Activated CD8-positive, alpha-beta T cell treated with anti-CD3 and anti-CD28 coated beads, Interleukin-2, amount 10 ng/mL, durations not matched to agents 7 days and 5 days (primary cell): Measurements from ENCODE around the gene IQCE. TPM values are rescaled to one million over a fixed set of nuclear protein-coding genes. Genes with fewer than 3 reads are reported as not detected.

Experiments used
- ATAC-seq: fragments of 150-1000 bp; cut with Tn5 transposase; one replicate; pipeline ENCODE4 v1.10.0; 2021; ENCODE audit warnings: moderate library complexity
- CTCF ChIA-PET: fragments of 350-600 bp; sonication (Branson Sonifier 250); formaldehyde crosslinking; loops from one replicate; lab custom pipeline; 2021; ENCODE audit warnings: antibody characterized with exemption; lab: Charles Lee
- POLR2A ChIA-PET: fragments of 350-600 bp; sonication (Branson Sonifier 250); formaldehyde crosslinking; loops from one replicate; lab custom pipeline; 2021; ENCODE audit warnings: antibody characterized with exemption; lab: Charles Lee
- DNase-seq: peaks from one replicate; pipeline ENCODE4 v3.0.0-alpha.2; 2020
- H3K27ac Mint-ChIP-seq: one replicate; pipeline ENCODE4 v1.8.0; 2021; ENCODE audit warnings: mild to moderate bottlenecking, mixed read lengths
- H3K27me3 Mint-ChIP-seq: one replicate; pipeline ENCODE4 v1.8.0; 2021; ENCODE audit warnings: low read depth, mixed read lengths
- H3K36me3 Mint-ChIP-seq: one replicate; pipeline ENCODE4 v1.8.0; 2021; ENCODE audit warnings: low read depth, mixed read lengths
- H3K4me1 Mint-ChIP-seq: one replicate; pipeline ENCODE4 v1.8.0; 2021; ENCODE audit warnings: low read depth, mixed read lengths
- H3K4me3 Mint-ChIP-seq: one replicate; pipeline ENCODE4 v1.8.0; 2021; ENCODE audit warnings: mild to moderate bottlenecking, mixed read lengths
- H3K9me3 Mint-ChIP-seq: one replicate; pipeline ENCODE4 v1.8.0; 2022; ENCODE audit warnings: mixed read lengths; ENCODE audit not compliant: insufficient read depth
- microRNA-seq: library from miRNA; unstranded; fragments of <30 nt; microRNA quantifications from one replicate; pipeline ENCODE4 v1.2.0, GENCODE V29; 2022
- total RNA-seq, 2 experiments: library from RNA; stranded (reverse); gene quantifications; one replicate each; pipeline ENCODE4 v1.2.3, GENCODE V29; 2021

IQCE gene
- total RNA-seq, 2 experiments from 2014 or later: 11.6 to 12.4 TPM

DNA sequence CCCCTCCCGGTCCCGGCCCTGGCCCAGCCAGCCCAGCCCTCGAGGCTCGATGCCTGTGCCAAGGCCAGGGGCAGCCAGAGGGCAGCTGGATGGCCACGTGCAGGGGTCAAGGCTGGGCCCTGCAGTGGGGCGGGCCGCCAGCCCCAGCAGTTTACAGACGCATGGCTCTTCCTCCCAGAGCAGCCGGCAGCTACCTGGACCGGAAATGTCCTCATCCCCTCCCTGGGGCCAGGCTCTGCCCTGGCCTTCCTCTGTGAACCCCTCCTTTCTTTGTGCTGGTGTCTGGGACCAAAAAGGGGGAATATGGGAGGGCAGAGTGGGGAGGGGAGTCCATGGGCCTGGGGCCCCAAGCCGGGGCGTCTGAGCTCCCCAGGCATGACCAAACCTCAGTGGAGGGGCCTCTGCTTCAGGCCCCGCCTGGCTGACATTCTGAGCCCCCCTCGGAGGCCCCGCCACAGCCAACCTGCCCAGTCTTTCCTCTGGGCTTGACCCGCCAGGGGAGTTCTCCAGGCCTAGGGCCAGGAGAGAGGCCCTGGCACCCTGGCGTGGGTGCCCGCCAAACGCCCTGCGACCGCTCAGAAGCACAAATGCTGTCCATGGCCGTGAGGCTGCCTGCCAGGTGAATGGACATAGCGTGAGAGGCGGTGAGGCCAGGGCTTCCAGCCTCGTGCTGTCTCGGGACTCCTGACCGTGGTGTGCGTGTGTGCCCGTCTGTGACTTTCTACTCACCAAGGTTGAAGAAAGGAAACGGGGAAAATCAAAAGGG lies 104.5 kb downstream of the IQCE start:
- ChIA-PET POLR2A (interaction anchor here (1.0 kb wide), 1 partner anchor 12 kb away, joined by 3 read pairs; no protein-coding TSS in a partner anchor), CTCF (interaction anchor here (1.8 kb wide), 1 partner anchor 12 kb away, joined by 3 read pairs; no protein-coding TSS in a partner anchor)
- Mint-ChIP-seq H3K9me3 (no peaks in the 10 kb centered on the region), H3K4me3 (no peak overlapping the region), H3K4me1 (peaks cover 3% of the 10 kb centered on the region), H3K27me3 (peaks cover 8% of the 10 kb centered on the region), H3K36me3 (no peaks in the 10 kb centered on the region), H3K27ac (no peak overlapping the region)
- no peak for ATAC-seq
- DNase-seq: no peak

DNA sequence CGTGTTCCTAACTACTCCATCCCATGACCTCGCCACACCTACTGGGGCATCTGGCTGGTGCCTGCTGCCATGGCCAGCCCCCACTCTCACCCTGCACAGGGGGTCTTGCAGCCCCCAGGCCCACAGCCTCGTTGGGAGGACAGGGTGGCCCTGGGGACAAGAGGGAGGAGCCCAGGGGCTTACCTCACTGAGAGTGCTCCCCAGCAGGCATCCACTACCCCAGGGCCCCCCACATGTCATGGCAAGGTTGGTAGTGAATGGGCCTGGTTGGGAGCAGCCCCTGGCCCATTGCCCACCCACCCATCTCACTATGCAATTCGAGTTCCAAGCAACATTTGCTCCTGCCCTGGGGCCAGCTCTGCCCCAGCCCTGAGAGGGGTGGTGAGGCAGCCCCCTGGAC lies 105.2 kb downstream of the IQCE start:
- ATAC-seq (no peak), DNase-seq (no peak)
- CTCF ChIA-PET: no interaction called here
- Mint-ChIP-seq H3K4me3 (no peak overlapping the region), H3K36me3 (no peaks in the 10 kb centered on the region), H3K27me3 (peaks cover 8% of the 10 kb centered on the region), H3K4me1 (peaks cover 3% of the 10 kb centered on the region), H3K27ac (no peak overlapping the region), H3K9me3 (no peaks in the 10 kb centered on the region)
- POLR2A ChIA-PET: no interaction called here

Small RNA genes within 50 kb of the gene (microRNA-seq; reads per million reads assigned to microRNA genes)
- gene MIR4648: not detected

Other genes with a start within 250 kb of the IQCE start
- 10 to 100 TPM; 28.3 to 35.8 TPM for gene SNX8, start 244.5 kb upstream of the IQCE start, total RNA-seq
- 100 to 1,000 TPM; 174 to 184 TPM for gene EIF3B, start 204.2 kb upstream of the IQCE start, total RNA-seq
- 10 to 100 TPM; 47.9 to 49.0 TPM for gene CHST12, start 155.4 kb upstream of the IQCE start, total RNA-seq
- not detected for gene GRIFIN, start 82.6 kb upstream of the IQCE start, total RNA-seq
- gene LFNG, start 39.2 kb upstream of the IQCE start, total RNA-seq: 100 to 1,000 TPM; 134 to 136 TPM
- 10 to 100 TPM; 39.4 to 40.7 TPM for gene BRAT1, start 3.5 kb upstream of the IQCE start, total RNA-seq
- 10 to 100 TPM; 37.0 to 37.7 TPM for gene TTYH3, start 73.0 kb downstream of the IQCE start, total RNA-seq
- not detected for gene AMZ1, start 129.2 kb downstream of the IQCE start, total RNA-seq